Stomach (tissue), 4 donors: ENCODE data around the gene ARID1B.

Experiments
- EP300 ChIP-seq: sonication (generic); formaldehyde crosslinking; IDR thresholded peaks from one replicate; pipeline ENCODE4 v1.6.1; 2017; ENCODE audit warnings: antibody characterized with exemption
- POLR2A ChIP-seq, 4 donors: fragments of 450-650 bp; IDR thresholded peaks; one replicate each; pipeline ENCODE4 v1.6.1; 2016; ENCODE audit warnings: antibody characterized with exemption in 4 of 4, control low read depth in 2 of 4, mild to moderate bottlenecking in 1 of 4, moderate library complexity in 1 of 4
- POLR2AphosphoS5 ChIP-seq, 3 donors: sonication (generic); formaldehyde crosslinking; IDR thresholded peaks; one replicate each; pipeline ENCODE4 v1.6.1; 2016; ENCODE audit warnings: antibody characterized with exemption in 3 of 3
- TF ChIP-seq, protein P1 (sequence below), 7 experiments: fragments of 450-650 bp in 4 of 7; fragments of 200-600 bp in 3 of 7; sonication (generic) in 3 of 7; IDR thresholded peaks; one replicate each; pipeline ENCODE4 v1.5.1; 2016 to 2019; ENCODE audit warnings: antibody characterized with exemption in 7 of 7, control low read depth in 2 of 7, mild to moderate bottlenecking in 1 of 7

- TF ChIP-seq, protein P1, sequence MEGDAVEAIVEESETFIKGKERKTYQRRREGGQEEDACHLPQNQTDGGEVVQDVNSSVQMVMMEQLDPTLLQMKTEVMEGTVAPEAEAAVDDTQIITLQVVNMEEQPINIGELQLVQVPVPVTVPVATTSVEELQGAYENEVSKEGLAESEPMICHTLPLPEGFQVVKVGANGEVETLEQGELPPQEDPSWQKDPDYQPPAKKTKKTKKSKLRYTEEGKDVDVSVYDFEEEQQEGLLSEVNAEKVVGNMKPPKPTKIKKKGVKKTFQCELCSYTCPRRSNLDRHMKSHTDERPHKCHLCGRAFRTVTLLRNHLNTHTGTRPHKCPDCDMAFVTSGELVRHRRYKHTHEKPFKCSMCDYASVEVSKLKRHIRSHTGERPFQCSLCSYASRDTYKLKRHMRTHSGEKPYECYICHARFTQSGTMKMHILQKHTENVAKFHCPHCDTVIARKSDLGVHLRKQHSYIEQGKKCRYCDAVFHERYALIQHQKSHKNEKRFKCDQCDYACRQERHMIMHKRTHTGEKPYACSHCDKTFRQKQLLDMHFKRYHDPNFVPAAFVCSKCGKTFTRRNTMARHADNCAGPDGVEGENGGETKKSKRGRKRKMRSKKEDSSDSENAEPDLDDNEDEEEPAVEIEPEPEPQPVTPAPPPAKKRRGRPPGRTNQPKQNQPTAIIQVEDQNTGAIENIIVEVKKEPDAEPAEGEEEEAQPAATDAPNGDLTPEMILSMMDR (IDR thresholded peaks at IDR 0.05) = no peak
- TF ChIP-seq POLR2A (IDR thresholded peaks at IDR 0.05) (no peak), POLR2AphosphoS5 (IDR thresholded peaks at IDR 0.05) (no peak), EP300 (no peak)
Measured at GRCh38 chr6:157245436-157245835, 468.3 kb downstream of the ARID1B start.
